Caki2 (cell line): ENCODE measurements around the gene GOLGA6C. TPM values are rescaled to one million over a fixed set of nuclear protein-coding genes. Genes with fewer than 3 reads are reported as not detected.
"Not testable (repeated sequence)": the region's sequence is repeated elsewhere in the genome, so short reads cannot be mapped to it uniquely, and the experiment has no call there.

Source experiments
- DNase-seq: peaks from one replicate; pipeline ENCODE4 v3.0.0-alpha.2; 2015; ENCODE audit warnings: low read depth
- in situ Hi-C: cut with HindIII; loops from 2 replicates; pipeline ENCODE4 v1.10.0; 2016; ENCODE audit warnings: low sequenced_read_pairs, low pct_unique_long_range_greater_than_20kb, mixed read lengths
- total RNA-seq: library from RNA; depleted of rRNA; stranded (reverse); fragments of >200 nt; shearing (Covaris generic); gene quantifications from 2 replicates; pipeline ENCODE4 v1.2.3, GENCODE V29; 2014; ENCODE audit warnings: low replicate concordance

The GOLGA6C gene
- total RNA-seq, 1 experiment from 2014 or later: not detected

GRCh38 chr15:75235760-75236729 is 22.1 kb upstream of the GOLGA6C start:
- in situ Hi-C loops: no loop called here
- no peak for DNase-seq

GRCh38 chr15:75237316-75237982 is 20.7 kb upstream of the GOLGA6C start:
- DNase-seq: no peak
- in situ Hi-C loops: no loop called here

GRCh38 chr15:75238150-75238549 is 20.0 kb upstream of the GOLGA6C start:
- in situ Hi-C loops: no loop called here
- no peak for DNase-seq

GRCh38 chr15:75245741-75246140 is 12.4 kb upstream of the GOLGA6C start:
- DNase-seq, in situ Hi-C loops: not testable (repeated sequence)

- DNase-seq, in situ Hi-C loops: not testable (repeated sequence)
Measured at GRCh38 chr15:75248991-75249390, 9.1 kb upstream of the GOLGA6C start.

GRCh38 chr15:75249726-75250125 is 8.4 kb upstream of the GOLGA6C start:
- DNase-seq: no peak
- in situ Hi-C loops: no loop called here

- DNase-seq, in situ Hi-C loops: not testable (repeated sequence)
Measured at GRCh38 chr15:75251343-75251742, 6.8 kb upstream of the GOLGA6C start.

GRCh38 chr15:75252285-75252684 is 5.8 kb upstream of the GOLGA6C start:
- DNase-seq, in situ Hi-C loops: not testable (repeated sequence)

- in situ Hi-C loops, DNase-seq: not testable (repeated sequence)
Measured at GRCh38 chr15:75258620-75259343, 648 bp downstream of the GOLGA6C start.

- DNase-seq, in situ Hi-C loops: not testable (repeated sequence)
Measured at GRCh38 chr15:75259873-75260272, 1.7 kb downstream of the GOLGA6C start.

- DNase-seq, in situ Hi-C loops: not testable (repeated sequence)
Measured at GRCh38 chr15:75273751-75274359, 15.7 kb downstream of the GOLGA6C start.

GRCh38 chr15:75274509-75275107 is 16.5 kb downstream of the GOLGA6C start:
- in situ Hi-C loops: not testable (repeated sequence)
- peak; percentile 25 for DNase-seq

- in situ Hi-C loops: not testable (repeated sequence)
Measured at GRCh38 chr15:75275617-75276016, 17.5 kb downstream of the GOLGA6C start.

GRCh38 chr15:75278497-75278896 is 20.4 kb downstream of the GOLGA6C start:
- DNase-seq, in situ Hi-C loops: not testable (repeated sequence)

More at GRCh38 chr15:75275617-75276016, 17.5 kb downstream of the GOLGA6C start:
- not testable (repeated sequence) for DNase-seq

- DNase-seq: not testable (repeated sequence)
Measured at GRCh38 chr15:75282572-75282971, 24.4 kb downstream of the GOLGA6C start, which contains the start of gene GOLGA6D. GOLGA6D (plus strand) TSS chr15:75282835; CDS start chr15:75282876, 41 bp downstream.

GRCh38 chr15:75284152-75284551 is 26.0 kb downstream of the GOLGA6C start:
- in situ Hi-C loops, DNase-seq: not testable (repeated sequence)

More at GRCh38 chr15:75282572-75282971, 24.4 kb downstream of the GOLGA6C start, which contains the start of gene GOLGA6D:
- in situ Hi-C loops: not testable (repeated sequence)

GRCh38 chr15:75293660-75294059 is 35.5 kb downstream of the GOLGA6C start:
- in situ Hi-C loops, DNase-seq: not testable (repeated sequence)
